Hepatocyte (in vitro differentiated cells): ENCODE results near the gene OVAAL.

Experiments
- EZH2 ChIP-seq: fragments of 200-600 bp; sonication (generic); IDR thresholded peaks from 2 replicates; pipeline ENCODE4 v1.6.1; 2016; ENCODE audit warnings: antibody characterized with exemption, mild to moderate bottlenecking, borderline replicate concordance
- EZH2phosphoT487 ChIP-seq: fragments of 200-600 bp; sonication (generic); IDR thresholded peaks from one replicate; pipeline ENCODE4 v1.6.1; 2018; ENCODE audit warnings: antibody characterized with exemption, mild to moderate bottlenecking, low read depth, moderate library complexity; ENCODE audit not compliant: unreplicated experiment, severe bottlenecking
- TF ChIP-seq, protein P1 (sequence below): fragments of 200-600 bp; sonication (generic); IDR thresholded peaks from 2 replicates; pipeline ENCODE4 v1.5.1; 2016; ENCODE audit warnings: antibody characterized with exemption, mild to moderate bottlenecking; ENCODE audit not compliant: poor library complexity

DNA sequence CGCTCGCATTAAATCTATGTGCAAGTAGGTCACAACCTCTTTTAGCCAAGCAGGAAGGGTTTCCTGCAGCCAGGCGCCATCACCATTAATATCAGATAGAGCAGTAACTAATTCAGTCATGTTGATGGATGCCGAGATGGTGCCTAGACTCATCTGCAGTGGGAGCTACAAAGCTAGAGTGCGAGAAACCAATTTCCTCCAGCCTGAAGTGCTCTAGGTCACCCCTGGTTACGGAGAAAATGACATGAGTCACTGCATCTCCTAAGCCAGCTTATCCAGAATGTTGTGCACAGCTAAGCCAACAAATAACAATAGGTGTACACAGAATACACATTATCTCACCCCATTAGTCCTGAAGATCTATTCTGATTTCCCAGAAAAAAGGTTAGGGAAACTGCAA is 36.0 kb downstream of the OVAAL start:
- TF ChIP-seq, protein P1, sequence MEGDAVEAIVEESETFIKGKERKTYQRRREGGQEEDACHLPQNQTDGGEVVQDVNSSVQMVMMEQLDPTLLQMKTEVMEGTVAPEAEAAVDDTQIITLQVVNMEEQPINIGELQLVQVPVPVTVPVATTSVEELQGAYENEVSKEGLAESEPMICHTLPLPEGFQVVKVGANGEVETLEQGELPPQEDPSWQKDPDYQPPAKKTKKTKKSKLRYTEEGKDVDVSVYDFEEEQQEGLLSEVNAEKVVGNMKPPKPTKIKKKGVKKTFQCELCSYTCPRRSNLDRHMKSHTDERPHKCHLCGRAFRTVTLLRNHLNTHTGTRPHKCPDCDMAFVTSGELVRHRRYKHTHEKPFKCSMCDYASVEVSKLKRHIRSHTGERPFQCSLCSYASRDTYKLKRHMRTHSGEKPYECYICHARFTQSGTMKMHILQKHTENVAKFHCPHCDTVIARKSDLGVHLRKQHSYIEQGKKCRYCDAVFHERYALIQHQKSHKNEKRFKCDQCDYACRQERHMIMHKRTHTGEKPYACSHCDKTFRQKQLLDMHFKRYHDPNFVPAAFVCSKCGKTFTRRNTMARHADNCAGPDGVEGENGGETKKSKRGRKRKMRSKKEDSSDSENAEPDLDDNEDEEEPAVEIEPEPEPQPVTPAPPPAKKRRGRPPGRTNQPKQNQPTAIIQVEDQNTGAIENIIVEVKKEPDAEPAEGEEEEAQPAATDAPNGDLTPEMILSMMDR, result no peak
- TF ChIP-seq EZH2 (no peak), EZH2phosphoT487 (no peak)
